HEK293T (cell line): ENCODE data around the gene FOXA1.
"Not testable (repeated sequence)": the region's sequence is repeated elsewhere in the genome, so short reads cannot be mapped to it uniquely, and the experiment has no call there.

Source experiments
- CTCF ChIA-PET: fragments of 350-600 bp; formaldehyde crosslinking; extraction: SDS; loops from one replicate; lab custom pipeline; 2021; ENCODE audit warnings: antibody characterized with exemption, inconsistent platforms; lab: Yijun Ruan, JAX
- POLR2A ChIA-PET: fragments of 350-600 bp; formaldehyde crosslinking; extraction: SDS; loops from one replicate; lab custom pipeline; 2020; ENCODE audit warnings: antibody characterized with exemption, inconsistent platforms; lab: Yijun Ruan, JAX
- DNase-seq: peaks from one replicate; pipeline ENCODE4 v3.0.0; 2012; ENCODE audit warnings: mixed read lengths; ENCODE audit errors: extremely low spot score
- ARNT ChIP-seq: fragments of 450-650 bp; IDR thresholded peaks from 2 replicates; pipeline ENCODE4 v1.6.1; 2017; ENCODE audit warnings: mild to moderate bottlenecking
- BHLHE40 ChIP-seq: fragments of 450-650 bp; IDR thresholded peaks from 2 replicates; pipeline ENCODE4 v1.6.1; 2016; ENCODE audit warnings: mild to moderate bottlenecking, moderate library complexity, borderline replicate concordance
- CTBP1 ChIP-seq: fragments of 450-650 bp; IDR thresholded peaks from 2 replicates; pipeline ENCODE4 v1.6.1; 2016; ENCODE audit warnings: borderline replicate concordance
- ELF4 ChIP-seq: fragments of 450-650 bp; IDR thresholded peaks from 2 replicates; pipeline ENCODE4 v1.6.1; 2017; ENCODE audit warnings: antibody characterized with exemption
- FOXA1 ChIP-seq: fragments of 450-650 bp; IDR thresholded peaks from 2 replicates; pipeline ENCODE4 v1.6.1; 2016; ENCODE audit warnings: mild to moderate bottlenecking
- FOXK2 ChIP-seq: fragments of 450-650 bp; IDR thresholded peaks from 2 replicates; pipeline ENCODE4 v1.6.1; 2016; ENCODE audit warnings: mild to moderate bottlenecking
- FOXM1 ChIP-seq: fragments of 450-650 bp; IDR thresholded peaks from 2 replicates; pipeline ENCODE4 v1.6.1; 2017; ENCODE audit warnings: mild to moderate bottlenecking, borderline replicate concordance
- HDGF ChIP-seq: fragments of 450-650 bp; IDR thresholded peaks from 2 replicates; pipeline ENCODE4 v1.6.1; 2017; ENCODE audit warnings: antibody characterized with exemption, borderline replicate concordance
- L3MBTL2 ChIP-seq: fragments of 450-650 bp; conservative IDR thresholded peaks from 2 replicates; pipeline ENCODE4 v1.6.1; 2016; ENCODE audit warnings: mild to moderate bottlenecking
- LEF1 ChIP-seq: fragments of 450-650 bp; IDR thresholded peaks from 2 replicates; pipeline ENCODE4 v1.6.1; 2017; ENCODE audit warnings: mild to moderate bottlenecking, borderline replicate concordance
- NFRKB ChIP-seq: fragments of 450-650 bp; IDR thresholded peaks from 2 replicates; pipeline ENCODE4 v1.6.1; 2016; ENCODE audit warnings: mild to moderate bottlenecking, moderate library complexity
- SP1 ChIP-seq: fragments of 450-650 bp; IDR thresholded peaks from 2 replicates; pipeline ENCODE4 v1.6.1; 2017
- SUZ12 ChIP-seq: fragments of 450-650 bp; IDR thresholded peaks from 2 replicates; pipeline ENCODE4 v1.6.1; 2016; ENCODE audit warnings: mild to moderate bottlenecking
- TARDBP ChIP-seq: fragments of 450-650 bp; IDR thresholded peaks from 2 replicates; pipeline ENCODE4 v1.6.1; 2016
- ZNF384 ChIP-seq: fragments of 450-650 bp; IDR thresholded peaks from 2 replicates; pipeline ENCODE4 v1.6.1; 2016
- TF ChIP-seq, protein P1 (sequence below): fragments of 450-650 bp; IDR thresholded peaks from 2 replicates; pipeline ENCODE4 v1.6.1; 2016

FOXA1 gene

DNA sequence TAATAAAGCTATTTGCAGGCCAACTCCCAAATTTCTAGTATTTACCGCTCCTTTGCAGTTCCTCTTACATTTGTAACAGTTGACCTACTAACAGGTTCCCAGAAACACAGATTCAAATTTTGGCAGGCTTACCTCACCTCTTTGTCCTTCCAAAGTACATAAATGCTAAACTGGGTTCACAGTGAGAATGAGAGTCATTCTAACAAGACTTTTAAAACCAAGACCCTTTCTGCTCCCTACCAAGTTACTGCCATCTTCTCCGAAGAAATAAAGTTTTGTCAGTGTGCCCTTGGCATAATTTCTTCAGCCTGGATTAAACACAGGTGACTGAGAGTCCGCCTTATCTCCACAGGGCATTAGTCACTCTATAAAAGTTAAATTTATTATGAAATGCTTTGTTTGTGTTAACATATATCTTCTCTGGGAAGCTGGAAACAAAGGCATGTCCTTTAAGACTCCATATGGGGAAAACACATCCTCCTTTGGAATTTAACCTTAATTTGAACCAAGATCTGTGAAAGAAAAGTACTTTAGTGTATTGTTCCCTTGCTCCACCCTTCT, 28.2 kb downstream of the FOXA1 start:
- TF ChIP-seq TARDBP (no peak), CTBP1 (no peak), NFRKB (no peak), SUZ12 (no peak)
- TF ChIP-seq, protein P1, sequence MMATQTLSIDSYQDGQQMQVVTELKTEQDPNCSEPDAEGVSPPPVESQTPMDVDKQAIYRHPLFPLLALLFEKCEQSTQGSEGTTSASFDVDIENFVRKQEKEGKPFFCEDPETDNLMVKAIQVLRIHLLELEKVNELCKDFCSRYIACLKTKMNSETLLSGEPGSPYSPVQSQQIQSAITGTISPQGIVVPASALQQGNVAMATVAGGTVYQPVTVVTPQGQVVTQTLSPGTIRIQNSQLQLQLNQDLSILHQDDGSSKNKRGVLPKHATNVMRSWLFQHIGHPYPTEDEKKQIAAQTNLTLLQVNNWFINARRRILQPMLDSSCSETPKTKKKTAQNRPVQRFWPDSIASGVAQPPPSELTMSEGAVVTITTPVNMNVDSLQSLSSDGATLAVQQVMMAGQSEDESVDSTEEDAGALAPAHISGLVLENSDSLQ, result peak; percentile 12; the same call in 1 of the 2 replicates
- ChIA-PET POLR2A (no interaction called here), CTCF (no interaction called here)
- DNase-seq, result no peak

DNA sequence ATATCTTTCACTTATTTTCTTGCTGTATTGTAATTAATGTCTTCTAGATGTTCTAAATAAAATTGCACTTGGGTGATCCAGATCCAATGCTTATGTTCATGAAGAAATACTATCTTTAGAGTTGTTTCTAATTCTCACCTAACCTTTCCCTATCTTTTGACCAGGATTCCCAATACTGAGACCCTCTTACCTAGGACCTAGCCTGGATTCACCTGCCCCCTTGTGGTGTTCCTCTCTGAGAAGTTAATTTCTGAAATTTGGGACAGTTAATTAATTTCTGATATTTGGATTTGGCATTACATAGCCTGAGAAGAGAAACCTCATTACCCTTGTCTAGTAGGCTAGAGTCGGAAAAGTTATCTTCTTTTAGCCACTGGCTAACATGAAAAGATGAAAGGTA, 29.5 kb downstream of the FOXA1 start:
- TF ChIP-seq FOXM1 (no peak), CTBP1 (no peak), BHLHE40 (no peak), ZNF384 (no peak)
- no peak for DNase-seq
- CTCF ChIA-PET, result no interaction called here
- POLR2A ChIA-PET, result no interaction called here

DNA sequence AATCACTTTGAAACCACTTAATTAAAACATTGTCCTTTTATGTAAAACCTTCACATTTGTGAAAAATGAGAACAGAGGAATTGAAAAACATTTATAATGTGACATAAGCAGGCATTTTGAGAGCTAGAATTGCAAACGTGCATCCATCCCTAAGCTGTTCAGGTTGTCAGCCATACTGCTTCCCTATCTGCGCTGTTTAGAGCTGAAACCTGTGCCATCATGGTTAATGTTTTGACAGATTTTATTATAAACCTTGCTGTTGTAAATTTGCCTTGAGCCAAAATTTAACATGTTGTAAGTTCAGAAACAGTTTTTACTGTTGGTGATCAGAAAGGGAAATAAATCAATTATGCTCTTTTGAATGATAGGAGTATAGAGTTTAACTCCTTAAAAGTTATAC, 31.9 kb downstream of the FOXA1 start:
- no peak for DNase-seq
- ChIA-PET POLR2A (no interaction called here), CTCF (interaction anchor here (1.0 kb wide), 1 partner anchor 340 kb away, joined by 5 read pairs; no protein-coding TSS in a partner anchor)
- TF ChIP-seq FOXK2 (no peak), TARDBP (no peak), HDGF (no peak), BHLHE40 (no peak), LEF1 (no peak), SUZ12 (no peak), L3MBTL2 (no peak), FOXM1 (no peak), ZNF384 (no peak), SP1 (no peak), FOXA1 (no peak), ELF4 (no peak), ARNT (no peak), CTBP1 (no peak), NFRKB (no peak)
- TF ChIP-seq, protein P1, result no peak

DNA sequence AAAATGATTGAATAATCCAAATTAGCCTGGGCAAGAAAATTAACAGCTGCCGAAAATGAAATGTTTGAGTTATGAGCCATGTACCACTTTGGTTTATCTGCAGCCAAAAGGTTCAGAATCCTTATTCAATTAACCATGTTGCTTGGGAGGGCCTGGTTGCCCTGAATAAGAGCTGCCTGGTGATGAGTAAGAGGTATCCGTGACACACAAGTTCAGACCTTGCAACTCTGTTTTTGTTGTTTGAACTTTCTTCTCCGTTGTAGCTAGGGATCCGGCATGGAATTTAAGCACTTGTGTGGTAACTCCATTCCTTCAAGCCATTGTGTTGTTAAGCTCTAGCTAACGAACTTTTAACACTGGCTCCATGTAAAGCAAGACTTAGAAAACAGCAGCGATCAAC, 35.7 kb downstream of the FOXA1 start:
- TF ChIP-seq L3MBTL2, result no peak
- no peak for TF ChIP-seq ELF4
- no peak for TF ChIP-seq TARDBP
- no peak for TF ChIP-seq ZNF384
- TF ChIP-seq SUZ12, result no peak
- TF ChIP-seq BHLHE40, result no peak
- TF ChIP-seq, protein P1, result no peak
- TF ChIP-seq HDGF, result no peak
- no peak for TF ChIP-seq SP1
- no peak for TF ChIP-seq LEF1
- TF ChIP-seq FOXA1, result no peak
- TF ChIP-seq FOXK2, result no peak
- TF ChIP-seq CTBP1, result no peak
- TF ChIP-seq ARNT, result no peak
- TF ChIP-seq NFRKB, result no peak
- TF ChIP-seq FOXM1, result no peak
- DNase-seq, result no peak
- POLR2A ChIA-PET, result no interaction called here
- CTCF ChIA-PET, result no interaction called here

DNA sequence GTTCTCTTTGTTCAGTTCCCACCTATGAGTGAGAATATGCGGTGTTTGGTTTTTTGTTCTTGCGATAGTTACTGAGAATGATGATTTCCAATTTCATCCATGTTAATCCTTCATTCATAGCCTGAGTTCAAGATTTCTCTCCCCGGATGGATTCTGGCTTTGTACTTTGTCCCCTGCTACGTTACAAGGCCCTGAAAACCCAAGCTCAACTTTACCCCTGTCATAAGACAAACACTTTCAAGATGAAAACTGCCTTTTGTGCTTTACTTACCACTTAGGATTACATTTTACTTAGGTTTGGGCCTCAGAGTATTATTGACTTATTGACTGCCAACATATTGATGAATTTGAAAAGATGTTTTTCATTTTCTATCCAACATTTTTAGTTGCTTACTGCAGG, 36.3 kb downstream of the FOXA1 start:
- ChIA-PET POLR2A (no interaction called here), CTCF (no interaction called here)
- no peak for TF ChIP-seq BHLHE40
- TF ChIP-seq, protein P1, result no peak
- no peak for TF ChIP-seq FOXK2
- no peak for TF ChIP-seq CTBP1
- no peak for TF ChIP-seq HDGF
- no peak for TF ChIP-seq ELF4
- TF ChIP-seq FOXM1, result no peak
- TF ChIP-seq L3MBTL2, result no peak
- no peak for TF ChIP-seq TARDBP
- no peak for TF ChIP-seq NFRKB
- no peak for TF ChIP-seq FOXA1
- TF ChIP-seq ARNT, result no peak
- TF ChIP-seq SP1, result no peak
- no peak for TF ChIP-seq SUZ12
- TF ChIP-seq ZNF384, result no peak
- no peak for TF ChIP-seq LEF1
- DNase-seq, result no peak

DNA sequence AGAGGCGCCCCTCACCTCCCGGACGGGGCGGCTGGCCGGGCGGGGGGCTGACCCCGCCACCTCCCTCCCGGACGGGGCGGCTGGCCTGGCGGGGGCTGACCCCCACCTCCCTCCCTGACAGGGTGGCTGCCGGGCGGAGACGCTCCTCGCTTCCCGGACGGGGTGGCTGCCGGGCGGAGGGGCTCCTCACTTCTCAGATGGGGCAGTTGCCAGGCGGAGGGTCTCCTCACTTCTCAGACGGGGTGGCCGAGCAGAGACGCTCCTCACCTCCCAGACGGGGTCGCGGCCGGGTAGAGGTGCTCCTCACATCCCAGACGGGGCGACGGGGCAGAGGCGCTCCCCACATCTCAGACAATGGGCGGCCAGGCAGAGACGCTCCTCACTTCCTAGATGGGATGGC, 39.5 kb downstream of the FOXA1 start:
- CTCF ChIA-PET, POLR2A ChIA-PET, DNase-seq: not testable (repeated sequence)
